IPS-20b (cell line): ENCODE results near the gene DOK5.

ENCODE experiments used
- H3K27ac ChIP-seq: one replicate; pipeline ENCODE4 v1.5.1; 2013; ENCODE audit warnings: low read length
- H3K27me3 ChIP-seq: 2 replicates; pipeline ENCODE4 v1.6.1; 2013; ENCODE audit warnings: mild to moderate bottlenecking, low read length, inconsistent platforms; ENCODE audit not compliant: insufficient read depth
- H3K36me3 ChIP-seq: 2 replicates; pipeline ENCODE4 v1.6.1; 2013; ENCODE audit warnings: low read depth, mild to moderate bottlenecking, inconsistent platforms, low read length, moderate library complexity; ENCODE audit not compliant: insufficient read depth
- H3K4me1 ChIP-seq: 2 replicates; pipeline ENCODE4 v1.6.1; 2013; ENCODE audit warnings: mild to moderate bottlenecking, control low read depth, inconsistent platforms, low read length, moderate library complexity; ENCODE audit not compliant: insufficient read depth
- H3K4me3 ChIP-seq: 2 replicates; pipeline ENCODE4 v1.5.1; 2013; ENCODE audit warnings: mild to moderate bottlenecking, low read length, inconsistent platforms
- H3K9ac ChIP-seq: 2 replicates; pipeline ENCODE4 v1.6.1; 2013; ENCODE audit warnings: low read depth, mild to moderate bottlenecking, inconsistent platforms, low read length, moderate library complexity
- H3K9me3 ChIP-seq: 2 replicates; pipeline ENCODE4 v1.6.1; 2013; ENCODE audit warnings: mild to moderate bottlenecking, low read depth, low read length, inconsistent platforms; ENCODE audit not compliant: insufficient read depth

DOK5 gene

GRCh38 chr20:54488442-54488841 lies 13.0 kb downstream of the DOK5 start:
- Histone ChIP-seq H3K4me3 (no peak overlapping the region), H3K27me3 (no peaks in the 10 kb centered on the region), H3K36me3 (no peaks in the 10 kb centered on the region), H3K9me3 (no peaks in the 10 kb centered on the region), H3K9ac (no peak overlapping the region), H3K27ac (no peak overlapping the region), H3K4me1 (no peaks in the 10 kb centered on the region)

- Histone ChIP-seq H3K4me3 (no peak overlapping the region), H3K9ac (no peak overlapping the region), H3K9me3 (no peaks in the 10 kb centered on the region), H3K27me3 (no peaks in the 10 kb centered on the region), H3K4me1 (no peaks in the 10 kb centered on the region), H3K27ac (no peak overlapping the region), H3K36me3 (no peaks in the 10 kb centered on the region)
Measured at GRCh38 chr20:54491506-54491905, 16.1 kb downstream of the DOK5 start.

GRCh38 chr20:54494303-54495006 lies 19.1 kb downstream of the DOK5 start:
- no peaks in the 10 kb centered on the region for H3K27me3 ChIP-seq
- no peak overlapping the region for H3K9ac ChIP-seq
- no peaks in the 10 kb centered on the region for H3K36me3 ChIP-seq
- no peaks in the 10 kb centered on the region for H3K9me3 ChIP-seq
- H3K4me3 ChIP-seq: no peak overlapping the region
- no peak overlapping the region for H3K27ac ChIP-seq
- H3K4me1 ChIP-seq: no peaks in the 10 kb centered on the region

GRCh38 chr20:54497931-54498718 lies 22.7 kb downstream of the DOK5 start:
- Histone ChIP-seq H3K4me3 (no peak overlapping the region), H3K4me1 (no peaks in the 10 kb centered on the region), H3K36me3 (no peaks in the 10 kb centered on the region), H3K9ac (no peak overlapping the region), H3K27ac (no peak overlapping the region), H3K27me3 (no peaks in the 10 kb centered on the region), H3K9me3 (no peaks in the 10 kb centered on the region)

- H3K36me3 ChIP-seq: no peaks in the 10 kb centered on the region
Measured at GRCh38 chr20:54499111-54499510, 23.7 kb downstream of the DOK5 start.

GRCh38 chr20:54502179-54502578 lies 26.8 kb downstream of the DOK5 start:
- Histone ChIP-seq H3K4me3 (no peak overlapping the region), H3K27me3 (no peaks in the 10 kb centered on the region), H3K9ac (no peak overlapping the region), H3K9me3 (no peaks in the 10 kb centered on the region), H3K27ac (no peak overlapping the region), H3K4me1 (no peaks in the 10 kb centered on the region), H3K36me3 (no peaks in the 10 kb centered on the region)

More at GRCh38 chr20:54499111-54499510, 23.7 kb downstream of the DOK5 start:
- Histone ChIP-seq H3K27ac (no peak overlapping the region), H3K4me1 (no peaks in the 10 kb centered on the region), H3K9ac (no peak overlapping the region), H3K9me3 (no peaks in the 10 kb centered on the region), H3K27me3 (no peaks in the 10 kb centered on the region), H3K4me3 (no peak overlapping the region)

- Histone ChIP-seq H3K4me1 (peaks cover 10% of the 10 kb centered on the region; the same call in 1 of the 2 replicates), H3K9me3 (no peaks in the 10 kb centered on the region), H3K36me3 (no peaks in the 10 kb centered on the region), H3K27me3 (no peaks in the 10 kb centered on the region), H3K27ac (no peak overlapping the region), H3K4me3 (no peak overlapping the region), H3K9ac (no peak overlapping the region)
Measured at GRCh38 chr20:54506643-54507042, 31.2 kb downstream of the DOK5 start.

- no peak overlapping the region for H3K27ac ChIP-seq
- H3K27me3 ChIP-seq: no peaks in the 10 kb centered on the region
- H3K4me1 ChIP-seq: peaks cover 20% of the 10 kb centered on the region; the same call in 1 of the 2 replicates
- no peak overlapping the region; the same call in 1 of the 2 replicates for H3K9ac ChIP-seq
- peaks cover 4% of the 10 kb centered on the region; the same call in 1 of the 2 replicates for H3K9me3 ChIP-seq
- H3K4me3 ChIP-seq: peak overlapping the region; percentile 14; the same call in 1 of the 2 replicates
- no peaks in the 10 kb centered on the region for H3K36me3 ChIP-seq
Measured at GRCh38 chr20:54510541-54511129, 35.2 kb downstream of the DOK5 start.

- Histone ChIP-seq H3K36me3 (no peaks in the 10 kb centered on the region), H3K27me3 (no peaks in the 10 kb centered on the region), H3K4me1 (peaks cover 26% of the 10 kb centered on the region; the same call in 1 of the 2 replicates), H3K27ac (no peak overlapping the region), H3K4me3 (no peak overlapping the region), H3K9me3 (peaks cover 4% of the 10 kb centered on the region; the same call in 1 of the 2 replicates), H3K9ac (no peak overlapping the region)
Measured at GRCh38 chr20:54512694-54513093, 37.3 kb downstream of the DOK5 start.

- Histone ChIP-seq H3K9ac (no peak overlapping the region), H3K9me3 (peaks cover 4% of the 10 kb centered on the region; the same call in 1 of the 2 replicates), H3K4me1 (peaks cover 26% of the 10 kb centered on the region; the same call in 1 of the 2 replicates), H3K4me3 (peak overlapping the region; percentile 13; the same call in 1 of the 2 replicates), H3K27ac (no peak overlapping the region), H3K36me3 (no peaks in the 10 kb centered on the region), H3K27me3 (no peaks in the 10 kb centered on the region)
Measured at GRCh38 chr20:54514028-54514607, 38.7 kb downstream of the DOK5 start.

- Histone ChIP-seq H3K9ac (no peak overlapping the region), H3K9me3 (peaks cover 4% of the 10 kb centered on the region; the same call in 1 of the 2 replicates), H3K27me3 (no peaks in the 10 kb centered on the region), H3K4me3 (no peak overlapping the region), H3K36me3 (no peaks in the 10 kb centered on the region), H3K4me1 (peaks cover 17% of the 10 kb centered on the region; the same call in 1 of the 2 replicates), H3K27ac (no peak overlapping the region)
Measured at GRCh38 chr20:54515793-54516628, 40.6 kb downstream of the DOK5 start.
